ENCODE measurements around the gene PACS1.

GRCh38 chr11:66157182-66157864, 87.3 kb downstream of the PACS1 start:
- TF ChIP-seq, protein P1, sequence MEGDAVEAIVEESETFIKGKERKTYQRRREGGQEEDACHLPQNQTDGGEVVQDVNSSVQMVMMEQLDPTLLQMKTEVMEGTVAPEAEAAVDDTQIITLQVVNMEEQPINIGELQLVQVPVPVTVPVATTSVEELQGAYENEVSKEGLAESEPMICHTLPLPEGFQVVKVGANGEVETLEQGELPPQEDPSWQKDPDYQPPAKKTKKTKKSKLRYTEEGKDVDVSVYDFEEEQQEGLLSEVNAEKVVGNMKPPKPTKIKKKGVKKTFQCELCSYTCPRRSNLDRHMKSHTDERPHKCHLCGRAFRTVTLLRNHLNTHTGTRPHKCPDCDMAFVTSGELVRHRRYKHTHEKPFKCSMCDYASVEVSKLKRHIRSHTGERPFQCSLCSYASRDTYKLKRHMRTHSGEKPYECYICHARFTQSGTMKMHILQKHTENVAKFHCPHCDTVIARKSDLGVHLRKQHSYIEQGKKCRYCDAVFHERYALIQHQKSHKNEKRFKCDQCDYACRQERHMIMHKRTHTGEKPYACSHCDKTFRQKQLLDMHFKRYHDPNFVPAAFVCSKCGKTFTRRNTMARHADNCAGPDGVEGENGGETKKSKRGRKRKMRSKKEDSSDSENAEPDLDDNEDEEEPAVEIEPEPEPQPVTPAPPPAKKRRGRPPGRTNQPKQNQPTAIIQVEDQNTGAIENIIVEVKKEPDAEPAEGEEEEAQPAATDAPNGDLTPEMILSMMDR (IDR thresholded peaks at IDR 0.05; ENCODE audit: low read depth, low read length), result no peak
- no peak for TF ChIP-seq EZH2phosphoT487 (IDR thresholded peaks at IDR 0.05; ENCODE audit: low read depth)
